Activated CD4-positive, alpha-beta T cell treated with anti-CD3 and anti-CD28 coated beads, Interleukin-10, Interleukin-2, amounts not matched to agents 100 ng/mL and 50 ng/mL, durations not matched to agents 16 hours and 8 hours (primary cell): ENCODE results near the gene ABCA3.

ENCODE experiments used
- DNase-seq: peaks from one replicate; pipeline ENCODE4 v3.0.0-alpha.2; 2020

Gene ABCA3

GRCh38 chr16:2233046-2233775 lies 107.3 kb downstream of the ABCA3 start:
- no peak for DNase-seq

- DNase-seq: no peak
Measured at GRCh38 chr16:2232094-2232990, 108.2 kb downstream of the ABCA3 start.

GRCh38 chr16:2231016-2231931 lies 109.3 kb downstream of the ABCA3 start:
- DNase-seq: no peak

GRCh38 chr16:2230376-2230775 lies 110.2 kb downstream of the ABCA3 start:
- DNase-seq: no peak

GRCh38 chr16:2229632-2230250 lies 110.8 kb downstream of the ABCA3 start:
- DNase-seq: no peak

- no peak for DNase-seq
Measured at GRCh38 chr16:2229091-2229490, 111.4 kb downstream of the ABCA3 start.

- DNase-seq: no peak
Measured at GRCh38 chr16:2228161-2228824, 112.2 kb downstream of the ABCA3 start.

- no peak for DNase-seq
Measured at GRCh38 chr16:2226918-2227317, 113.6 kb downstream of the ABCA3 start.

GRCh38 chr16:2226245-2226793 lies 114.2 kb downstream of the ABCA3 start:
- no peak for DNase-seq
